ENCODE data around the gene ST7.

- TF ChIP-seq CTCF (IDR thresholded peaks at IDR 0.05; ENCODE audit: poor library complexity) (no peak), EZH2 (IDR thresholded peaks at IDR 0.05; ENCODE audit: borderline replicate concordance) (no peak), EZH2phosphoT487 (IDR thresholded peaks at IDR 0.05; ENCODE audit: low read depth, severe bottlenecking, unreplicated experiment) (no peak)
These were observed 187.6 kb downstream of the ST7 start for GRCh38 chr7:117140921-117141320.

All from hepatocyte (in vitro differentiated cells).